Neural cell (in vitro differentiated cells): ENCODE results near the gene ODAM.

Experiments
- EP300 ChIP-seq: fragments of 450-650 bp; conservative IDR thresholded peaks from 2 replicates; pipeline ENCODE4 v1.6.1; 2014; ENCODE audit warnings: antibody characterized with exemption, mild to moderate bottlenecking, moderate library complexity; ENCODE audit not compliant: poor library complexity, severe bottlenecking
- MXI1 ChIP-seq: fragments of 450-650 bp; conservative IDR thresholded peaks from 2 replicates; pipeline ENCODE4 v1.6.1; 2014; ENCODE audit warnings: antibody characterized with exemption, mild to moderate bottlenecking; ENCODE audit not compliant: poor library complexity, severe bottlenecking
- POLR2AphosphoS5 ChIP-seq: IDR thresholded peaks from 2 replicates; pipeline ENCODE4 v1.6.1; 2012
- RAD21 ChIP-seq: fragments of 450-650 bp; conservative IDR thresholded peaks from 2 replicates; pipeline ENCODE4 v1.6.1; 2014; ENCODE audit warnings: antibody characterized with exemption, mild to moderate bottlenecking, moderate library complexity
- TAF1 ChIP-seq: IDR thresholded peaks from 2 replicates; pipeline ENCODE4 v1.6.1; 2012; ENCODE audit warnings: low read depth
- TF ChIP-seq, protein P1 (sequence below): fragments of 450-650 bp; IDR thresholded peaks from 2 replicates; pipeline ENCODE4 v1.5.1; 2014; ENCODE audit warnings: antibody characterized with exemption, mild to moderate bottlenecking, moderate library complexity; ENCODE audit not compliant: poor library complexity, severe bottlenecking

GRCh38 chr4:70158576-70158975 lies 36.9 kb upstream of the ODAM start:
- TF ChIP-seq, protein P1, sequence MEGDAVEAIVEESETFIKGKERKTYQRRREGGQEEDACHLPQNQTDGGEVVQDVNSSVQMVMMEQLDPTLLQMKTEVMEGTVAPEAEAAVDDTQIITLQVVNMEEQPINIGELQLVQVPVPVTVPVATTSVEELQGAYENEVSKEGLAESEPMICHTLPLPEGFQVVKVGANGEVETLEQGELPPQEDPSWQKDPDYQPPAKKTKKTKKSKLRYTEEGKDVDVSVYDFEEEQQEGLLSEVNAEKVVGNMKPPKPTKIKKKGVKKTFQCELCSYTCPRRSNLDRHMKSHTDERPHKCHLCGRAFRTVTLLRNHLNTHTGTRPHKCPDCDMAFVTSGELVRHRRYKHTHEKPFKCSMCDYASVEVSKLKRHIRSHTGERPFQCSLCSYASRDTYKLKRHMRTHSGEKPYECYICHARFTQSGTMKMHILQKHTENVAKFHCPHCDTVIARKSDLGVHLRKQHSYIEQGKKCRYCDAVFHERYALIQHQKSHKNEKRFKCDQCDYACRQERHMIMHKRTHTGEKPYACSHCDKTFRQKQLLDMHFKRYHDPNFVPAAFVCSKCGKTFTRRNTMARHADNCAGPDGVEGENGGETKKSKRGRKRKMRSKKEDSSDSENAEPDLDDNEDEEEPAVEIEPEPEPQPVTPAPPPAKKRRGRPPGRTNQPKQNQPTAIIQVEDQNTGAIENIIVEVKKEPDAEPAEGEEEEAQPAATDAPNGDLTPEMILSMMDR: no peak
- TF ChIP-seq RAD21 (no peak), TAF1 (no peak), EP300 (no peak), POLR2AphosphoS5 (no peak), MXI1 (no peak)
